ENCODE measurements around the gene SLC39A7. TPM values are rescaled to one million over a fixed set of nuclear protein-coding genes. Genes with fewer than 3 reads are reported as not detected.

SLC39A7 gene
- total RNA-seq, 1 experiment from 2014 or later = 130 TPM

DNA sequence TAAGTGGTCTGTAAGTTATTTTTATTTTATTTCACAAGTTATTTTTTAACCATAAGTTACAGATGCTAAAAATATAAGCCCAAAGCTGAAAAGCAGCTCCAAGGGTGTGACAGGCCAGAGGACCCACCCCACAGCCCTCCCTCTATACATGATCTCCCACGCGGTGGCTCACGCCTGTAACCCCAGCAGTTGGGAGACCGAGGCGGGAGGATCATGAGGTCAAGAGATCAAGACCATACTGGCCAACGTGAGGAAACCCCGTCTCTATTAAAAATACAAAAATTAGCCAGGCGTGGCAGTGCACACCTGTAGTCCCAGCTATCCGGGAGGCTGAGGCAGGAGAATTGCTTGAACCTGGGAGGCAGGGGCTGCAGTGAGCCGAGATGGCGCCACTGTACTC lies 40.6 kb upstream of the SLC39A7 start:
- DNase-seq (ENCODE audit: low read depth, low spot score) = no peak
- H3K27me3 ChIP-seq (ENCODE audit: insufficient read depth, low read length) = no peaks in the 10 kb centered on the region
- no peak overlapping the region for H3K4me2 ChIP-seq (ENCODE audit: low read length)
- ATAC-seq = no peak
- no peak overlapping the region; the same call in 1 of the 2 replicates for H3K27ac ChIP-seq (ENCODE audit: low read depth, low read length)
- ChIA-PET RAD21 (ENCODE audit: low non-redundant PET in 1 of 2, low total read pairs in 2 of 2, uncharacterized antibody in 2 of 2, unreplicated experiment in 2 of 2) (interaction anchor here in 1 of 2 experiments (1.0 kb wide), 1 partner anchor 88 kb away, joined by 6 read pairs; no protein-coding TSS in a partner anchor), POLR2A (no interaction called here), CTCF (interaction anchor here (0.6 to 4.9 kb wide), 6 partner anchors 11 to 139 kb away, joined by 3 to 31 read pairs (median 6); partner anchors contain the start of gene HSD17B8)
- H2AFZ ChIP-seq (ENCODE audit: low read depth, low read length, poor library complexity, severe bottlenecking) = no peak overlapping the region
- intact Hi-C loops (cut with micrococcal nuclease) = no loop called here
- no peaks in the 10 kb centered on the region for H3K9me2 ChIP-seq (ENCODE audit: insufficient read depth)
- no peaks in the 10 kb centered on the region for H4K20me1 ChIP-seq (ENCODE audit: insufficient read depth)
- no TSS peak for BruUV-seq (replicated peaks)
- H3K4me3 ChIP-seq (replicated peaks in 1 of 2; ENCODE audit: low read depth in 1 of 2, low read length in 2 of 2) = no peak overlapping the region
- TF ChIP-seq RAD21 (IDR thresholded peaks at IDR 0.05; ENCODE audit: low read depth) (no peak), FOSL1 (IDR thresholded peaks at IDR 0.05; ENCODE audit: low read depth) (no peak), POLR2AphosphoS5 (IDR thresholded peaks at IDR 0.05; ENCODE audit: low read depth, low read length) (no peak), EGR1 (IDR thresholded peaks at IDR 0.05; ENCODE audit: low read depth) (no peak)
- TF ChIP-seq, protein P1, sequence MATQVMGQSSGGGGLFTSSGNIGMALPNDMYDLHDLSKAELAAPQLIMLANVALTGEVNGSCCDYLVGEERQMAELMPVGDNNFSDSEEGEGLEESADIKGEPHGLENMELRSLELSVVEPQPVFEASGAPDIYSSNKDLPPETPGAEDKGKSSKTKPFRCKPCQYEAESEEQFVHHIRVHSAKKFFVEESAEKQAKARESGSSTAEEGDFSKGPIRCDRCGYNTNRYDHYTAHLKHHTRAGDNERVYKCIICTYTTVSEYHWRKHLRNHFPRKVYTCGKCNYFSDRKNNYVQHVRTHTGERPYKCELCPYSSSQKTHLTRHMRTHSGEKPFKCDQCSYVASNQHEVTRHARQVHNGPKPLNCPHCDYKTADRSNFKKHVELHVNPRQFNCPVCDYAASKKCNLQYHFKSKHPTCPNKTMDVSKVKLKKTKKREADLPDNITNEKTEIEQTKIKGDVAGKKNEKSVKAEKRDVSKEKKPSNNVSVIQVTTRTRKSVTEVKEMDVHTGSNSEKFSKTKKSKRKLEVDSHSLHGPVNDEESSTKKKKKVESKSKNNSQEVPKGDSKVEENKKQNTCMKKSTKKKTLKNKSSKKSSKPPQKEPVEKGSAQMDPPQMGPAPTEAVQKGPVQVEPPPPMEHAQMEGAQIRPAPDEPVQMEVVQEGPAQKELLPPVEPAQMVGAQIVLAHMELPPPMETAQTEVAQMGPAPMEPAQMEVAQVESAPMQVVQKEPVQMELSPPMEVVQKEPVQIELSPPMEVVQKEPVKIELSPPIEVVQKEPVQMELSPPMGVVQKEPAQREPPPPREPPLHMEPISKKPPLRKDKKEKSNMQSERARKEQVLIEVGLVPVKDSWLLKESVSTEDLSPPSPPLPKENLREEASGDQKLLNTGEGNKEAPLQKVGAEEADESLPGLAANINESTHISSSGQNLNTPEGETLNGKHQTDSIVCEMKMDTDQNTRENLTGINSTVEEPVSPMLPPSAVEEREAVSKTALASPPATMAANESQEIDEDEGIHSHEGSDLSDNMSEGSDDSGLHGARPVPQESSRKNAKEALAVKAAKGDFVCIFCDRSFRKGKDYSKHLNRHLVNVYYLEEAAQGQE (IDR thresholded peaks at IDR 0.05; ENCODE audit: low read depth) = no peak
- TF ChIP-seq, protein P2, sequence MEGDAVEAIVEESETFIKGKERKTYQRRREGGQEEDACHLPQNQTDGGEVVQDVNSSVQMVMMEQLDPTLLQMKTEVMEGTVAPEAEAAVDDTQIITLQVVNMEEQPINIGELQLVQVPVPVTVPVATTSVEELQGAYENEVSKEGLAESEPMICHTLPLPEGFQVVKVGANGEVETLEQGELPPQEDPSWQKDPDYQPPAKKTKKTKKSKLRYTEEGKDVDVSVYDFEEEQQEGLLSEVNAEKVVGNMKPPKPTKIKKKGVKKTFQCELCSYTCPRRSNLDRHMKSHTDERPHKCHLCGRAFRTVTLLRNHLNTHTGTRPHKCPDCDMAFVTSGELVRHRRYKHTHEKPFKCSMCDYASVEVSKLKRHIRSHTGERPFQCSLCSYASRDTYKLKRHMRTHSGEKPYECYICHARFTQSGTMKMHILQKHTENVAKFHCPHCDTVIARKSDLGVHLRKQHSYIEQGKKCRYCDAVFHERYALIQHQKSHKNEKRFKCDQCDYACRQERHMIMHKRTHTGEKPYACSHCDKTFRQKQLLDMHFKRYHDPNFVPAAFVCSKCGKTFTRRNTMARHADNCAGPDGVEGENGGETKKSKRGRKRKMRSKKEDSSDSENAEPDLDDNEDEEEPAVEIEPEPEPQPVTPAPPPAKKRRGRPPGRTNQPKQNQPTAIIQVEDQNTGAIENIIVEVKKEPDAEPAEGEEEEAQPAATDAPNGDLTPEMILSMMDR (IDR thresholded peaks at IDR 0.05 in 2 of 3, conservative IDR thresholded peaks at IDR 0.05 in 1 of 3; ENCODE audit: borderline replicate concordance in 1 of 3, insufficient read depth in 1 of 3, low read depth in 2 of 3, low read length in 2 of 3) = no peak
- H3K4me1 ChIP-seq (ENCODE audit: control insufficient read depth in 1 of 2, insufficient read depth in 2 of 2, low read length in 2 of 2) = peaks cover 11 to 29% of the 10 kb centered on the region in 2 experiments
- H3K9me3 ChIP-seq (ENCODE audit: control insufficient read depth in 1 of 2, insufficient read depth in 1 of 2, low read depth in 1 of 2, low read length in 2 of 2) = no peaks in the 10 kb centered on the region
- H3K79me2 ChIP-seq (ENCODE audit: insufficient read depth, low read length) = no peaks in the 10 kb centered on the region
- no peak overlapping the region for H3K9ac ChIP-seq (ENCODE audit: low read length)
- no peaks in the 10 kb centered on the region for H3K36me3 ChIP-seq (ENCODE audit: control insufficient read depth in 1 of 2, insufficient read depth in 2 of 2, low read length in 2 of 2)
